ENCODE measurements around the gene FAM221B.

GRCh38 chr9:35771943-35772342, 56.6 kb downstream of the FAM221B start:
- TF ChIP-seq, protein P1, sequence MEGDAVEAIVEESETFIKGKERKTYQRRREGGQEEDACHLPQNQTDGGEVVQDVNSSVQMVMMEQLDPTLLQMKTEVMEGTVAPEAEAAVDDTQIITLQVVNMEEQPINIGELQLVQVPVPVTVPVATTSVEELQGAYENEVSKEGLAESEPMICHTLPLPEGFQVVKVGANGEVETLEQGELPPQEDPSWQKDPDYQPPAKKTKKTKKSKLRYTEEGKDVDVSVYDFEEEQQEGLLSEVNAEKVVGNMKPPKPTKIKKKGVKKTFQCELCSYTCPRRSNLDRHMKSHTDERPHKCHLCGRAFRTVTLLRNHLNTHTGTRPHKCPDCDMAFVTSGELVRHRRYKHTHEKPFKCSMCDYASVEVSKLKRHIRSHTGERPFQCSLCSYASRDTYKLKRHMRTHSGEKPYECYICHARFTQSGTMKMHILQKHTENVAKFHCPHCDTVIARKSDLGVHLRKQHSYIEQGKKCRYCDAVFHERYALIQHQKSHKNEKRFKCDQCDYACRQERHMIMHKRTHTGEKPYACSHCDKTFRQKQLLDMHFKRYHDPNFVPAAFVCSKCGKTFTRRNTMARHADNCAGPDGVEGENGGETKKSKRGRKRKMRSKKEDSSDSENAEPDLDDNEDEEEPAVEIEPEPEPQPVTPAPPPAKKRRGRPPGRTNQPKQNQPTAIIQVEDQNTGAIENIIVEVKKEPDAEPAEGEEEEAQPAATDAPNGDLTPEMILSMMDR (IDR thresholded peaks at IDR 0.05), result no peak
- TF ChIP-seq POLR2A (IDR thresholded peaks at IDR 0.05), result no peak
